Spleen (tissue), 7 donors: ENCODE results near the gene CFC1B.
"Not testable (repeated sequence)": the region's sequence is repeated elsewhere in the genome, so short reads cannot be mapped to it uniquely, and the experiment has no call there.

Source experiments
- POLR2A ChIP-seq, 3 donors: fragments of 450-650 bp; IDR thresholded peaks; one replicate each; pipeline ENCODE4 v1.5.1; 2017; ENCODE audit warnings: antibody characterized with exemption in 3 of 3, mild to moderate bottlenecking in 1 of 3
- TF ChIP-seq, protein P1 (sequence below), 11 experiments: fragments of 200-600 bp in 7 of 11; fragments of 450-650 bp in 4 of 11; sonication (generic) in 4 of 11; IDR thresholded peaks in 8 of 11; conservative IDR thresholded peaks in 3 of 11; 1 replicate in 7 of 11; 2 replicates in 4 of 11; pipeline versions ENCODE4 v1.4.0 to v1.8.0; 2016 to 2021; ENCODE audit warnings: antibody characterized with exemption in 11 of 11, inconsistent platforms in 4 of 11, mild to moderate bottlenecking in 1 of 11
- donor health status: DM: no; HTN: no; CAD: no; lungs with moderate emphysema.
- donor health status: DM: no; HTN: no; CAD: no.
- donor health status: DM: no; HTN: no; CAD: no.

- TF ChIP-seq, protein P1, sequence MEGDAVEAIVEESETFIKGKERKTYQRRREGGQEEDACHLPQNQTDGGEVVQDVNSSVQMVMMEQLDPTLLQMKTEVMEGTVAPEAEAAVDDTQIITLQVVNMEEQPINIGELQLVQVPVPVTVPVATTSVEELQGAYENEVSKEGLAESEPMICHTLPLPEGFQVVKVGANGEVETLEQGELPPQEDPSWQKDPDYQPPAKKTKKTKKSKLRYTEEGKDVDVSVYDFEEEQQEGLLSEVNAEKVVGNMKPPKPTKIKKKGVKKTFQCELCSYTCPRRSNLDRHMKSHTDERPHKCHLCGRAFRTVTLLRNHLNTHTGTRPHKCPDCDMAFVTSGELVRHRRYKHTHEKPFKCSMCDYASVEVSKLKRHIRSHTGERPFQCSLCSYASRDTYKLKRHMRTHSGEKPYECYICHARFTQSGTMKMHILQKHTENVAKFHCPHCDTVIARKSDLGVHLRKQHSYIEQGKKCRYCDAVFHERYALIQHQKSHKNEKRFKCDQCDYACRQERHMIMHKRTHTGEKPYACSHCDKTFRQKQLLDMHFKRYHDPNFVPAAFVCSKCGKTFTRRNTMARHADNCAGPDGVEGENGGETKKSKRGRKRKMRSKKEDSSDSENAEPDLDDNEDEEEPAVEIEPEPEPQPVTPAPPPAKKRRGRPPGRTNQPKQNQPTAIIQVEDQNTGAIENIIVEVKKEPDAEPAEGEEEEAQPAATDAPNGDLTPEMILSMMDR (IDR thresholded peaks at IDR 0.05 in 8 of 11, conservative IDR thresholded peaks at IDR 0.05 in 3 of 11) = not testable (repeated sequence)
- not testable (repeated sequence) for TF ChIP-seq POLR2A (IDR thresholded peaks at IDR 0.05)
Observed at GRCh38 chr2:130548418-130548817, 27.4 kb downstream of the CFC1B start.
